Measurements from ENCODE around the gene FOXJ1. TPM values are rescaled to one million over a fixed set of nuclear protein-coding genes. Genes with fewer than 3 reads are reported as not detected.
A peak's percentile ranks its signal among the peaks of the same experiment; 100 is the strongest.

FOXJ1 gene
- total and polyA plus RNA-seq, 2 of the 13 experiments (the other 11 are each of a cell fraction or from before 2014, with no cell fraction given) = 0.98 to 1.6 TPM

DNA sequence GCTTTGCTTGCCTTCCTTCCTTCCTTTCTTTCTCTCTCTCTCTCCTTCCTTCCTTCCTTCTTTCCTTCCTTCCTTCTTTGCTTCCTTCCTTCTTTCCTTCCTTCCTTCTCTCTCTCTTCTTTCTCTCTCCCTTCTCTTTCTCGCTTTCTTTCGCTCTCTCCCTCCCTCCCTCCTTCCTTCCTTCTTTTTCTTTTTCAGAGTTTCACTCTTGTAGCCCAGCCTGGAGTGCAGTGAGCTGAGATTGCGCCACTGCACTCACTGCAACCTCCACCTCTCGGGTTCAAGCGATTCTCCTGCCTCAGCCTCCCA lies 17.9 kb downstream of the FOXJ1 start:
- TF ChIP-seq IKZF1 (IDR thresholded peaks at IDR 0.05) (0 out of 2 replicates have a peak, but pooled peaks have one; percentile 34), ZNF460 (CRISPR knock-in tag; IDR thresholded peaks at IDR 0.05; ENCODE audit: borderline replicate concordance) (peak; percentile 56; the same call in 1 of the 2 replicates), TFDP1 (CRISPR knock-in tag; IDR thresholded peaks at IDR 0.05; ENCODE audit: borderline replicate concordance) (no peak)
- in situ Hi-C loops (cut with HindIII; ENCODE audit: extremely low pct_ligation_motif_present, low pct_unique_long_range_greater_than_20kb) = loop anchor here (5.0 kb wide), 2 partner anchors 34 to 154 kb away; no protein-coding TSS in a partner anchor
- Histone ChIP-seq H2AFZ (ENCODE audit: low read length) (no peak overlapping the region), H3K27ac (ENCODE audit: extremely low read length, insufficient read depth, low read length) (no peak overlapping the region), H3K9me3 (ENCODE audit: low read length) (no peaks in the 10 kb centered on the region), H3K79me2 (ENCODE audit: insufficient read depth, low read length) (no peaks in the 10 kb centered on the region), H3K4me2 (ENCODE audit: low read depth, low read length) (no peak overlapping the region), H3K36me3 (replicated peaks in 1 of 2; ENCODE audit: control insufficient read depth in 1 of 2, insufficient read depth in 2 of 2, low read length in 2 of 2) (no peaks in the 10 kb centered on the region), H3K27me3 (ENCODE audit: control insufficient read depth in 1 of 2, insufficient read depth in 2 of 2, low read length in 2 of 2) (peaks cover 0 to 13% of the 10 kb centered on the region in 2 experiments; a peak in 3 of 5 replicates), H3K4me3 (replicated peaks in 1 of 3; ENCODE audit: insufficient read depth in 1 of 3, low read depth in 2 of 3, low read length in 3 of 3) (no peak overlapping the region), H4K20me1 (ENCODE audit: insufficient read depth, low read length) (no peaks in the 10 kb centered on the region), H3K9ac (ENCODE audit: insufficient read depth, low read depth, low read length) (no peak overlapping the region), H3K4me1 (ENCODE audit: insufficient read depth, low read length) (peaks cover 28% of the 10 kb centered on the region)
- ATAC-seq (no peak), DNase-seq (ENCODE audit: low spot score) (no peak), FAIRE-seq (no peak)
- no TSS peak for BruUV-seq (replicated peaks)
- ChIA-PET CTCF (ENCODE audit: low intra/inter-chr PET ratio, low total read pairs) (interaction anchor here (3.8 to 5.1 kb wide), 3 partner anchors 24 to 156 kb away, joined by 35 to 78 read pairs (median 50); no protein-coding TSS in a partner anchor), POLR2A (interaction anchor here (0.9 to 2.8 kb wide), 5 partner anchors 9 to 142 kb away, joined by 3 to 13 read pairs (median 4); partner anchors contain the start of genes EXOC7 and UBALD2)
- 66% methylated on average over 5 of the region's 5 CpGs for WGBS (ENCODE audit: low lambda C conversion rate)
- intact Hi-C loops (cut with micrococcal nuclease; ENCODE audit: unreplicated experiment) = no loop called here

DNA sequence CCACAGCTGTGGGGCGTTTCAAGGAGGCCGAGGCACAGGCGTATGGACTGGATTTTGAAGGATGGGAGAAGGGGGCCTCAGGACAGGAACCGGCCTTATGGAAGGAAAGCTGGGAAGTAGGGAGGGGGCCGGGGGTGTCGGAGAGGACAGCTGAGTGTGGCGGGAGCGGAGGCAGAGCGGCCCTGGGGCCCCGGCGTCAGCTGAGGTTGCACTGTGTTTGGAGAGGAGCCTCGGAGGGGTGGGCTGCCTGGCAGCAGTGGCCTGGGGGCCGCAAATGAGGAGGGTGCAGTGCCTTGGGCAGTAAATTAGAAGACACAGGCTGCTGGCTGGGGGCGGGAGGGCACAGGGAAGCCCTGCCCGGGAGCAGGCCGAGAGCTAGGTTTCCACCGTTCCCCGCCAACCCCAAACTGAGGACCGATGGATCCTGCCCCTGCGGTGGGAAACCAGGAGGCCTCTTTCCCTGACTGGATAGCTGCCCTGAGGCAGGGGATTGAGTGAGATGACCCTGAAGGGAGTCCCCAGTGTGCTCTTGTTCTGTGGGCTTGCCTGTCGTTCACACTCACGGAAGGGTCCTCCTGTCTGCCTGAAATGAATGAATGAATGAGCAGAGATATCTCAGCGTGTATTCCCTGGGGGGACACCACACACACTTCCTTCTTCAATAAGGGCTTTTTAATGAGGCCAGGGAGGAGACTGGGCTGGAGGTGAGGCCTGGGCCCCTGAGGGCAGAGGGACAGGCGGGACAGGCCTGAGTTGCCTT lies 18.4 kb downstream of the FOXJ1 start:
- peaks cover 0 to 13% of the 10 kb centered on the region in 2 experiments; a peak in 3 of 5 replicates for H3K27me3 ChIP-seq (ENCODE audit: control insufficient read depth in 1 of 2, insufficient read depth in 2 of 2, low read length in 2 of 2)
- no peak overlapping the region; a peak in 1 of 6 replicates for H3K4me3 ChIP-seq (replicated peaks in 1 of 3; ENCODE audit: insufficient read depth in 1 of 3, low read depth in 2 of 3, low read length in 3 of 3)
- H3K36me3 ChIP-seq (replicated peaks in 1 of 2; ENCODE audit: control insufficient read depth in 1 of 2, insufficient read depth in 2 of 2, low read length in 2 of 2) = no peaks in the 10 kb centered on the region
- intact Hi-C loops (cut with micrococcal nuclease; ENCODE audit: unreplicated experiment) = no loop called here
- POLR2A ChIA-PET = interaction anchor here (1.3 kb wide), 1 partner anchor 10 kb away, joined by 7 read pairs; no protein-coding TSS in a partner anchor
- H3K27ac ChIP-seq (ENCODE audit: extremely low read length, insufficient read depth, low read length) = no peak overlapping the region
- in situ Hi-C loops (cut with HindIII; ENCODE audit: extremely low pct_ligation_motif_present, low pct_unique_long_range_greater_than_20kb) = loop anchor here (5.0 kb wide), 2 partner anchors 35 to 155 kb away; no protein-coding TSS in a partner anchor
- CTCF ChIA-PET (ENCODE audit: low intra/inter-chr PET ratio, low total read pairs) = interaction anchor here (2.0 to 5.1 kb wide), 4 partner anchors 24 to 157 kb away, joined by 20 to 78 read pairs (median 42); no protein-coding TSS in a partner anchor
- 50% methylated on average over 20 of the region's 24 CpGs for WGBS (ENCODE audit: low lambda C conversion rate)
- peaks cover 28% of the 10 kb centered on the region for H3K4me1 ChIP-seq (ENCODE audit: insufficient read depth, low read length)
- no peak overlapping the region for H3K9ac ChIP-seq (ENCODE audit: insufficient read depth, low read depth, low read length)
- no peak overlapping the region for H2AFZ ChIP-seq (ENCODE audit: low read length)
- H4K20me1 ChIP-seq (ENCODE audit: insufficient read depth, low read length) = no peaks in the 10 kb centered on the region
- no peaks in the 10 kb centered on the region for H3K79me2 ChIP-seq (ENCODE audit: insufficient read depth, low read length)
- no peak for DNase-seq (ENCODE audit: low spot score)
- no peaks in the 10 kb centered on the region for H3K9me3 ChIP-seq (ENCODE audit: low read length)
- FAIRE-seq = no peak
- no peak for ATAC-seq
- no peak overlapping the region for H3K4me2 ChIP-seq (ENCODE audit: low read depth, low read length)
- BruUV-seq (replicated peaks) = no TSS peak
- TF ChIP-seq, protein P1, sequence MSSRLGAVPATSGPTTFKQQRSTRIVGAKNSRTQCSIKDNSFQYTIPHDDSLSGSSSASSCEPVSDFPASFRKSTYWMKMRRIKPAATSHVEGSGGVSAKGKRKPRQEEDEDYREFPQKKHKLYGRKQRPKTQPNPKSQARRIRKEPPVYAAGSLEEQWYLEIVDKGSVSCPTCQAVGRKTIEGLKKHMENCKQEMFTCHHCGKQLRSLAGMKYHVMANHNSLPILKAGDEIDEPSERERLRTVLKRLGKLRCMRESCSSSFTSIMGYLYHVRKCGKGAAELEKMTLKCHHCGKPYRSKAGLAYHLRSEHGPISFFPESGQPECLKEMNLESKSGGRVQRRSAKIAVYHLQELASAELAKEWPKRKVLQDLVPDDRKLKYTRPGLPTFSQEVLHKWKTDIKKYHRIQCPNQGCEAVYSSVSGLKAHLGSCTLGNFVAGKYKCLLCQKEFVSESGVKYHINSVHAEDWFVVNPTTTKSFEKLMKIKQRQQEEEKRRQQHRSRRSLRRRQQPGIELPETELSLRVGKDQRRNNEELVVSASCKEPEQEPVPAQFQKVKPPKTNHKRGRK (CRISPR knock-in tag; IDR thresholded peaks at IDR 0.05) = 0 out of 2 replicates have a peak, but pooled peaks have one; percentile 52
- no peak for TF ChIP-seq E2F1 (CRISPR knock-in tag; IDR thresholded peaks at IDR 0.05)
- TF ChIP-seq ZNF543 (CRISPR knock-in tag; IDR thresholded peaks at IDR 0.05) = no peak
- no peak for TF ChIP-seq NR1H2 (CRISPR knock-in tag; IDR thresholded peaks at IDR 0.05; ENCODE audit: borderline replicate concordance, low read depth)
- TF ChIP-seq ZFP62 (CRISPR knock-in tag; IDR thresholded peaks at IDR 0.05) = no peak
- TF ChIP-seq ZNF790 (CRISPR knock-in tag; IDR thresholded peaks at IDR 0.05; ENCODE audit: borderline replicate concordance) = no peak
- TF ChIP-seq KLF16 (CRISPR knock-in tag; IDR thresholded peaks at IDR 0.05) = no peak
- no peak for TF ChIP-seq SP2 (CRISPR knock-in tag; IDR thresholded peaks at IDR 0.05)
- TF ChIP-seq TBX2 (CRISPR knock-in tag; IDR thresholded peaks at IDR 0.05; ENCODE audit: borderline replicate concordance) = no peak
- no peak for TF ChIP-seq ATAD3A (CRISPR knock-in tag; IDR thresholded peaks at IDR 0.05)
